Ishikawa (cell line): ENCODE measurements around the gene ELMO1.

Experiments
- CEBPB ChIP-seq: IDR thresholded peaks from 2 replicates; pipeline ENCODE4 v1.6.1; 2012
- CREB1 ChIP-seq: IDR thresholded peaks from 2 replicates; pipeline ENCODE4 v1.6.1; 2012; ENCODE audit warnings: low read depth
- EGR1 ChIP-seq: IDR thresholded peaks from 2 replicates; pipeline ENCODE4 v1.6.1; 2012
- EP300 ChIP-seq: IDR thresholded peaks from 2 replicates; pipeline ENCODE4 v1.6.1; 2012; ENCODE audit warnings: borderline replicate concordance
- FOXM1 ChIP-seq: IDR thresholded peaks from 2 replicates; pipeline ENCODE4 v1.6.1; 2012; ENCODE audit warnings: low read depth, borderline replicate concordance
- NFIC ChIP-seq: IDR thresholded peaks from 2 replicates; pipeline ENCODE4 v1.6.1; 2012
- RAD21 ChIP-seq: IDR thresholded peaks from 2 replicates; pipeline ENCODE4 v1.6.1; 2012; ENCODE audit warnings: low read depth
- REST ChIP-seq: IDR thresholded peaks from 2 replicates; pipeline ENCODE4 v1.6.1; 2012; ENCODE audit warnings: low read depth, mild to moderate bottlenecking
- TAF1 ChIP-seq: IDR thresholded peaks from 2 replicates; pipeline ENCODE4 v1.6.1; 2012; ENCODE audit warnings: low read depth, mild to moderate bottlenecking
- TCF12 ChIP-seq: IDR thresholded peaks from 2 replicates; pipeline ENCODE4 v1.6.1; 2012; ENCODE audit warnings: low read depth
- YY1 ChIP-seq: IDR thresholded peaks from 2 replicates; pipeline ENCODE4 v1.6.1; 2012; ENCODE audit warnings: low read depth
- TF ChIP-seq, protein P1 (sequence below): IDR thresholded peaks from 2 replicates; pipeline ENCODE4 v1.6.1; 2012
- TF ChIP-seq, protein P2 (sequence below): IDR thresholded peaks from 2 replicates; pipeline ENCODE4 v1.6.1; 2012

GRCh38 chr7:36955456-36956129, 493.1 kb downstream of the ELMO1 start:
- TF ChIP-seq EGR1 (no peak), TAF1 (no peak), TCF12 (no peak), EP300 (no peak), RAD21 (no peak), YY1 (no peak), REST (no peak), CREB1 (no peak), NFIC (no peak), FOXM1 (no peak), CEBPB (no peak)
- TF ChIP-seq, protein P1, sequence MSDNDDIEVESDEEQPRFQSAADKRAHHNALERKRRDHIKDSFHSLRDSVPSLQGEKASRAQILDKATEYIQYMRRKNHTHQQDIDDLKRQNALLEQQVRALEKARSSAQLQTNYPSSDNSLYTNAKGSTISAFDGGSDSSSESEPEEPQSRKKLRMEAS = no peak
- TF ChIP-seq, protein P2, sequence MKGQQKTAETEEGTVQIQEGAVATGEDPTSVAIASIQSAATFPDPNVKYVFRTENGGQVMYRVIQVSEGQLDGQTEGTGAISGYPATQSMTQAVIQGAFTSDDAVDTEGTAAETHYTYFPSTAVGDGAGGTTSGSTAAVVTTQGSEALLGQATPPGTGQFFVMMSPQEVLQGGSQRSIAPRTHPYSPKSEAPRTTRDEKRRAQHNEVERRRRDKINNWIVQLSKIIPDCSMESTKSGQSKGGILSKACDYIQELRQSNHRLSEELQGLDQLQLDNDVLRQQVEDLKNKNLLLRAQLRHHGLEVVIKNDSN = no peak
